DMS153 treated with DMSO at 0.1 percent for 48 hours (cell line): ENCODE measurements around the gene CENPP.
"Not testable (repeated sequence)": the region's sequence is repeated elsewhere in the genome, so short reads cannot be mapped to it uniquely, and the experiment has no call there.

Experiments used
- DNase-seq: peaks from one replicate; lab custom pipeline; 2025; ENCODE audit not compliant: unreplicated experiment; lab: John Stamatoyannopoulos, UW

CENPP gene

DNA sequence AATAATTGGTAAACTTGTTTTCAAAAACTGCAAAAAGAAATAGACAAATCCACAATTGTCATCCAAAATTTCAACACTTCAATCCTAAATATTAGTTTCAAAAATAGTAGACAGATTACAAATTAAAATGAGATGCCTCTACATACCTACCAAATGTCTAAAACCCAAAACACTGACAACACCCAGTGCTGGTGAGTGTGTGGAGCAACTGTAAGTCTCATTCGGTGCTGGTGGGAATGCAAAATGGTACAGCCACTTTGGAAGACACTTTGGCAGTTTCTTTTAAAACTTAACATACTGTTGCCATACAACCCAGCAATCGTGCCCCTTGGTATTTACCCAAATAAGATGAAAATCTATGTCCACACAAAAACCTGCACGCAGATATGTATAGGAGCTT is 203.4 kb downstream of the CENPP start:
- DNase-seq: no peak

DNA sequence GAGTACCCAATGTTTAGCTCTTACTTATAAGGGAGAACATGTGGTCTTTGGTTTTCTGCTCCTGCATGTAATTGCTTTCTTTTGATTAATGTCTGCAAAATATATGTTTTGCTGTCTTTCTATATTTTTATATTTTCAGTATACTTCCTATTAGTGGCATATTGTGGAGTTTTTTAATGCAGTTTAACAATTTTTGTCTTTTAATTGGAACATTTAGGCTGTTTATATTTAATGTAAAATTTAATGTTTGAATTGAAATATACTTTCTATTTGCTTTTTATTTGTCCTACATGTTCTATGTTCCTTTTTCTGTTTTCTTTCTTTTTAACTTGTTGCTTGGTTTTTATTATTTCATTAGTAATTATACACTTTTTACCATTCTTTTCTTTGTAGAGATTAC is 205.1 kb downstream of the CENPP start:
- DNase-seq: no peak

DNA sequence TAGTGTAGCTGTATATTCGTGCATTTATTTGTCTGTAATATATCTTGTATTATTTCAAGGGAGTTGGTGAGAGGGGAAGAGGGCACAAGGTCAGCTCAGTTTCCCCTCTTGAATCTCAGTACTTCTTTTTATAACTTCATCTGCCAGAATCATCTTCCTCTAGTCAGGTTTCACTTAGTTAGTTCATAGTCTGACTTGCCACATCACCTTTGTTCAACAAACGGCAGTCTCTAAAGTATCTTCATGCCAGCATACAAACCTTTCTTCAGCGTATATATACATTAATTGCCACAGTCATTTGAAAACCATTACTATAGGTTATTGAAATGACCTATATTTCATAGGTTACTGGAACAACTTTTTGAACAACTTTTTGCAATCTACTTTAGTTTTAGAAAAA is 208.5 kb downstream of the CENPP start:
- no peak for DNase-seq

DNA sequence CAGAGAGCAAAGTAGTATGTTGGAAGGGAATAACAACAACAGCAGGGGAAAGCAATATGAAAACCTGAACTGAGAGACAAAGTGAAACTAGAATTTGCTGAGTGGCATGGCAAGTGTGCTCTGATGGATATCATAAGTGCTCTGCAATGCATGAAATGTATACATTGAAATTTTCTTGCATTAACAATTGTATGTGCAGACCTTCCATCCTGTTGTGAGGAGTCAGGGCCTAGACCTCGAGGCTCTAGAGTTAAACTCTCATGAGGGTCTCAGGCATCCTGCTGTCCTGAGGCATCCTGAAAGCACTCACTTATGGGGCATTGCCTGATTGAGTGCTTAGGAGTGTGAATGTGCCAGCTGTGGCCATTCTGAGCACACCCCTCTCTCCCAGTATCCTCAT is 208.9 kb downstream of the CENPP start:
- no peak for DNase-seq

DNA sequence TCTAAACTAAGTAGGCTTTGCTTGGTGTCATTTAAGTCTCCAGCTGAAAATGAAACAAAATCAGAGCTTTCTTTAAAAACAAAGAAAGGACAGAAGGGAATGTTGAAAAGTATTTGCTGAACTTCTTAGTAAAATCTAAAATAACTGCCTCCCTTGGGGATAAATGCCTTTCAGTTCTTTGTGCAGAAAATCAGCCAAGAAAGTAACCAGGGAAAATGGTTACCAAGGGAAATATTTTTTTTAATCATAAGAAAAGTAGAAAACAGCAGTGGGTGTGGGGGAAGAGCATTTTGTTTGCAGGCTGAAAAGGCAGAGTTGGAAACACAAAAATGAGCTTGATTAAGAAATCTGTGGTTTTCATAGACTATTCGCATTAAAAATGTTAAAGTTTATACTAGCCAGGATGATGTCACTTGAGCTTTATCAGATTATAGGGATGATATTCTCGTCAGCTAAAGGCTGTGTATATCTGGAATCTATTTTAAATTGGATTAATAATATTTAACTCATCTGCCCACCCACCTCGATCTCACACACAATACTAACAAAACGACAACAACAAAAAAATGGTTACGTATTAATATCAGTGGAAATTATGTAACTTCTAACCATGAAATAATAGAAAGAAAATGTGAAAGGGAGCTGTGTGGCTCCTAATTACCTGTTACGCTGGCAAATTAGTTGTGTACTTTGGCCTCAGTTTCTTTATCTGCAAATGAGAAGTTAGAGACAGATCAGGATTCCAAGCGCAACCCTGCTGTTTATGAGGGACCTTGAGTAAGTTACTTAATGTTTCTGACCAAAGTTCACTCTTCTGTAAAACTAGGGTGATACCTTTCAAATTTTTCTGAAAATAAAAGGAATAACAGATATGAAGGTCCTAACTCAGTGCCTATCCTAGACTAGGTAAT is 210.4 kb downstream of the CENPP start, which contains the start of gene ECM2:
Gene ECM2, minus strand, starts transcription at position 51 of the 911 bp plus-strand sequence. CDS start 13,124 bp downstream, outside the sequence.
- DNase-seq: no peak

DNA sequence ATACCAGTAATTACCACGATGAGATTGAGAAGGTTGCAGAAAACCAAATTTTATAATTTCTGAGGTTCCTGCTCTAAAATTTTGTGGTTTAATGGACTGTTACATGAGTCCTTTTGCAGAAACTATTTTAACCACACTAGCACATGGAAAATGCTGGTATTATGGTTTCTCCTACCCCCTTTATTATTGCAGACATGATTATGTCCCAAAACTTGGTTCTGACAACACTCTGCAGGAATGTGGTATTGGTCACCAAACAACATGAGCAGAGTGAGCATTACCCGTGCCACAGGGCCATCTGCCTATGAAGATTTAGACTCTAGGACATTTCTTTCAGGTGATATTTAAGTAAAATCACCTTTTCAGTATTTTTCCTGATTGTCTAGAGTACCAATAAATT is 212.8 kb downstream of the CENPP start:
- DNase-seq: no peak

DNA sequence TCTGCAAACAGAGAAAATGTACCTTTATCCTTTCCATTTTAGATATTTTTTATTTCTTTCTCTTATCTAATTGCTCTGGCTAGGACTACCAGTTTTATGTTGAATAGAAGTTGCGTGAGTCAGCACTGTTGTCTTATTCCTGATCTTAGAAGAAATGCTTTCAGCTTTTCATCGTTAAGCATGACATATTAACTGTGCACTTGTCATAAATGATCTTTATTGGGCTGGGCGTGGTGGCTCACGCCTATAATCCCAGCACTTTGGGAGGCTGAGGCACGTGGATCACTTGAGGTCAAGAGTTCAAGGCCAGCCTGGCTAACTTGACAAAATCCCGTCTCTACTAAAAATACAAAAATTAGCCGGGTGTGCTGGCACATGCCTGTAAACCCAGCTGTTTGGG is 218.2 kb downstream of the CENPP start:
- no peak for DNase-seq

DNA sequence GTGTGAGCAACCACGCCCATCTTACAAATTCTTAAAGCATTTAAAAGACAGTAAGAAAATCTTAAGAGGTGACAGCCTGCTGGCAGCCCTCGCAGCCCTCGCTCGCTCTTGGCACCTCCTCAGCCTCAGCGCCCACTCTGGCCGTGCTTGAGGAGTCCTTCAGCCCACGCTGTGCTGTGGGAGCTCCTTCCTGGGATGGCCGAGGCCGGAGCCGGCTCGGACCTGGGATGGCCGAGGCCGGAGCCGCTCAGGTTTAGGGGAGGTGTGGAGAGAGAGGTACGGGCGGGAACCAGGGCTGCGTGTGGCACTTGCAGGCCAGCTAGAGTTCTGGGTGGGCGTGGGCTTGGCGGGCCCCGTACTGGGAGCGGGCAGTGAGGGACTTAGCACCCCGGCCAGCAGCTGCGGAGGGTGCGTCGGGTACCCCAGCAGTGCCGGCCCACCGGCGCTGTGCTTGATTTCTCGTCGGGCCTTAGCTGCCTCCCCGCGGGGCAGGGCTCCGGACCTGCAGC is 219.3 kb downstream of the CENPP start:
- no peak for DNase-seq

DNA sequence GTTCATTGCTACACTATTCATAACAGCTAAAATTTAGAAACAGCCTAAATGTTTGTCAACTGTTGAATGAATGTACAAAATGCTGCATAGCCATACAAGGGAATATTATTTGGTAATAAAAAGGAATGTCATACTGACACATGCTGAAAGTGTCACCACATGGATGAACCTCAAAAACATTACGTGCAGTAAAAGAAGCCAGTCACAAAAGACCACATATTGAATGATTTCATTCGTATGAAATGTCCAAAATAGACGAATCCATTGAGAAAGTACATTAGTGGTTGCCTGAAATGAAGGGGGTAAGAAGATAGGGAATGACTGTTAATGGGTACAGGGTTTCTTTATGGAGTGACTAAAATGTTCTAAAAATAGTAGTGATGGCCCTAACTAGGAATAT is 221.6 kb downstream of the CENPP start:
- no peak for DNase-seq

DNA sequence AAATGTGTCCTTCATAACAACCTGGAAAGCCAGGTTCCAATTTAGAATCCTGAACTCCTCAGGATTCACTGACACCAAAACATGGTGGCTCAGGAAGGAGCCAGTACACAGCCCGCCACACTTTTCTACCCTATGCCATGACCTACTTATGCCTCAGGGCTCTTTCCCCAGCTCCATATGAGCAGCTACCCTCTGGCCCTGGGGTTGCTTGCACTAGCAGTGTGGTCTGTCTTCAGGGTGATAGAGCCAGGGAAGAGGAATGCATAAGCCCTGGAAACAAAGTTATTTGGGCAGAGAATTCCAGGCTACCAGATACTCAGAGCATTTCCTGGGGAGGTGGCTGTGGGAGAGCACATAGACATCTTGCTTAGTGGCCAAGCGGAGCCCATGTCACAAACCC is 225.0 kb downstream of the CENPP start:
- DNase-seq: no peak

DNA sequence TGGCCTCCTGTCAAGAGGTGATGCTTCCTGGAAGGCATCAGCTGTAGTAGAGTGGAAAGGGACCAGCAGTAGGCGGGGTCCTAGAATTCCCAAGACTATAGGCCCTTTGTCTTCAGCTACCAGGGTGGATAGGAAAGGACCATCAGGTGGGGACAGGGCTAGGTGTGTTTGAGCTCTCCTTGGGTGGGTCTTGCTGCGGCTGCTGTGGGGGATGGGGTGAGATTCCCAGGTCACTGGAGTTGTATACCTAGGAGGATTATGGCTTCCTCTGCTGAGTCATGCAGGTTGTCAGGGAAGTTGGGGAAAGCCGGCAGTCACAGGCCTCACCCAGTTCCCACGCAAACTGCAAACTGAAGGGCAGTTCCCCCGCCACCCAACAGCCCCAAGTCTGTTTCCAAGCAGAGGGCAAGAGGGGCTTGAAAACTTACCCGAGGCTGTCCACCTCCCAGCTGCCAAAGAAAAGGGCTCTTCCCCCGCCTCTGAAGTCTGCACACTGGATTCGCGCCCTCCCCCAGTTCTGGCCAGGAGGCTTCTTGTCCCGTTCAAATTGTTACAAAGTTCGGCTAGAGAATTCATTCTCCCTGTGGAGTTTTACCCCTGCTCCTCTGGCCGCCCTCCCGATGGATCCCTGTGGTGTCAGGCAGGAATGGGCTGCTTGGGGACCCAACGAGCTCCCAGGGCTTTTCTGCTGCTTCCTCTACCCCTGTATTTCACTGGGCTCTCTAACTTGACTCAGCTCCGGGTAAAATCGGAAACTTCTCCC is 233.0 kb downstream of the CENPP start:
- no peak for DNase-seq

DNA sequence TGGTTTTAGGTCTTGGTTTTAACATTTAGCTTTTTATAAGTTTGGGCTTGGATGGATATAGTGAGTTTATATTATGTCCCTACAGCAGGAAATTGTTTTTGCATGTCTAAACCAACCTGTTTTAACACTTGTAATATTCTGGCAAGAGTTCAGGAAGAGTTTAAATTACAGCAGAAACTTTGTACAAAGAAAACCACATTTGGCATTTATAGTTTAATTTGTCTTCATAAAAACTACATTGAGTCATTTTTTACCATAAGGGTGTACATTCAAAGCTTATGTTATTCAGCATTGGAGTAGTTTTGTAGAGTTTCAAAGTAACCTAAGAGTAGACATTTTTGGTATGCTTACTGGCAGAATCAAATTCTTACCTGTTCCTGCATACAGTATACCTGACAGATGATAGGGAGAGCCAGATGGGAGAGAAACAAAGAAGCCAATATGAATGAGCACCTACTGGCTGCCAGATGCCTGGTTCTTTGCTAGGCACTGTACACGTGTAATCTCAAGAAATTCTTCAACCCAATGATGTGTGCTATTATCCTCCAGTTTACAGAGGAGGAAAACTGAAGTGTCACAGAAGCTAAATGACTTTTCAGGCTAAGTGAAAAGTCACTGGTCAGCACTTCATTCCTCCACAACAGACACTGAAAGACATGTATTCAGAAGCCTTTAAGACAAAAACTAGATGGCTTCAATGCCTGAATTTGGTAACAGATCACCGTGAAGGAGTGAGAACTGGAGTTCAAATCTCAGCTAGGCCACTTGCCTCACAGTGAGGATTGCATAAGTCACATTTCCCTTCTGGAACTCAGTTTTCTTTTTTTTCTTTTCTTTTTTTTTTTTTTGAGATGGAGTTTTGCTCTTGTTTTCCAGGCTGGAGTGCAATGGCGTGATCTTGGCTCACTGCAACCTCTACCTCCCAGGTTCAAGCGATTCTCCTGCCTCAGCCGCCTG is 235.9 kb downstream of the CENPP start:
- DNase-seq: no peak

DNA sequence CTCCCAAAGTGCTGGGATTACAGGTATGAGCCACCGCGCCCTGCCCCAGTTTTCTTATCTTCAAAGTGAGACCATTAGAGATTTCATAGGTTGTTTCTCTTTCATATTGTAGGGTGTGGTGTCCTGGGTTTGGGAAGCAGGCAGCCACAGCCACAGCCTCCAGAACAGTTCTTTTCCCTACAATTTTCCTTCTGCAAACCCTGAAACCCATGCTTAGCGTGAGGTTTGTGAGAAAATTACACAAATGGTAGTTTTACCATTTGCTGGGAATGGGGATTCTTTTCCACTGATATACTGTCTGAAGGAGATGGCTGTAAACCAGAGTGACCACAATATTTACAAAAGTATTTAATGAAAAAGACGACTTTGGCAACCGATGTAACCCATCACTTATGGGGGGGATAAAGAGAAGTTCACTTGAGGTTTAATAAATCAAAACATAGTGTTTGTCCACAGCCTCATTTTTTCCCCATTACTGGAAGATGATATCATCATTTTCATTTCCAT is 236.8 kb downstream of the CENPP start:
- no peak for DNase-seq

DNA sequence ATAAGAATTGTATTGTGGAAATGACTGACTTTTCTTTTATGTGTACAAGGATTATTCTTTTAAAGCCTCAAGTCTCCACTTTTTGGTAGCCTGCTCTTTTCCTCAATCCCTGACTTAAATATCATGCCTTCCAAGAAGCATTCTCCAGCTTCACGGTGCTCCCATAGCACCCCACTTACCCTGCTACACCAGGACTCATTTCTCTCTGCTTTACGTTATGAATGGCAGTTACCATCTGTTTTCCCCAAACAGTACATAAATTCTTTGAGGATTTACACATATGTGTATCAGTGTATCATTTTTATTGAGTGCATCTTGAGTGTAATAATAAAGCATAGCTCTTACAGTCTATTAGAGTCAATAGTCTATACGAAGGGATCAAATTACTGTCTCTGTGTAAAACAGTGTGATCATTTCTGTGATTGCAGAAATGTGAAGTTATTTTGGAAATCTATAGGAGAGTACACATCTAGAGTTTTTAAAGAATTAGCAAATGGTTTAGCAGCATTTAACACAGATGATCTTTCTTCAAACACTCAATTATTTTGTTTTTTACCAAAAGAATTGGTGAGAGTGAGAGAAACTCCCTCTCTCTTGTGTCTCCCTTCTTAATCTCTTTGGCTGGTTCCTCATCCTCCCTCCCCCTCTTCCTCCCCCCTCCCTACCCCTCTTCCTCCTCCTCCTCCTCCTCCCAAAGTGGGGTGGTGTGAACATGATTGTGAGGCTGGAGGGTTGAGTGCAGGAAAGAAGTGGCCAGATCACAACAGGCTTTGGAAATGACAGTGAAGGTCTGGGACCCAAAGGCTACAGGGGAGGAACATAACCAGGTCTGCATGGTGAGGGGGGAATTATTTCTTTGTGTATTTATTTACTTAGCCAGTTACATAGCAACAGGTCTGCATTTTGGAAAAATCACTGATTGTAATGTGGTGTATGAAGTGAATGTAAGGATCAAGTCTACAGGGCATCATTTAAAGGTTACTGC is 237.7 kb downstream of the CENPP start:
- DNase-seq: peak; percentile 18

DNA sequence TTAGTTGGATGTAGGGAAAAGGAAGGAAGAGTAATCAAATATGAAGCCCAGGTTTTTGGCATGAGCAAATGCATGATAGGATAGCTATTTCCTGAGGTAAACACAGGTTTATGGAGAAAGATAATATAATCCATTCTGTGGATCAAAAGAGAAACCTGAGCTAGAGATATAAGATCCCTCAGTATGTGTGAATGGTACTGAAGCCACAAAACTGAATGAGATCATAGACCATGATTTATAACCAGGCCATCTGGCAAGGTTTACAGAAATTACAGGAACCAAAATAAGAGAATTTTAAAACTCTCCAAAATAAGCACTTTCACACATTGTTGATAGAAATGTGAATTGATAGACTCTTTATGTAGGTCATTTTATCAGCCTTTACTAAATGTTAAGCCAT is 238.8 kb downstream of the CENPP start:
- DNase-seq: peak; percentile 33

DNA sequence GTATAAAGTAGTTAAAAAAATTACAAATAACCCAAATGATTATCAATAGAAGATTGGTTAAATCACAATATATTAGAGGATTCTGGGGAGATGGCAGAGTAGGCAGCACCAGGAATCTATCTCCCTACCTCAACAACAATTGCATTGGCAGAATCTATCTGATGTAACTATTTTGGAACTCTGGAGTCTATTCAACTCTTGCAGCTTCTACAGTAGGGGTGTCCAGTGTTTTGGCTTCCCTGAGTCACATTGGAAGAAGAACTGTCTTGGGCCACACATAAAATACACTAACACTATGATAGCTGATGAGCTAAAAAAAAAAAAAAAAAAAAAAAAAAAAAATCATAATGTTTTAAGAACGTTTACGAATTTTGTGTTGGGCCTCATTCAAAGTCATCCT is 239.2 kb downstream of the CENPP start:
- no peak for DNase-seq

DNA sequence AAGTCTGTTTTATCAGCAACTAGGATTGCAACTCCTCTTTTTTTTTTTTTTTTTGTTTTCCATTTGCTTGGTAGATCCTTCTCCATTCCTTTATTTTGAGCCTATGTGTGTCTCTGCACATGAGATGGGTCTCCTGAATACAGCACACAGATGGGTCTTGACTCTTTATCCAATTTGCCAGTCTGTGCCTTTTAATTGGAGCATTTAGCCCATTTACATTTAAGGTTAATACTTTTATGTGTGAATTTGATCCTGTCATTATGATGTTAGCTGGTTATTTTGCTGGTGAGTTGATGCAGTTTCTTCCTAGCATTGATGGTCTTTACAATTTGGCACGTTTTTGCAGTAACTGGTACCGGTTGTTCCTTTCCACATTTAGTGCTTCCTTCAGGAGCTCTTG is 246.1 kb downstream of the CENPP start:
- DNase-seq: not testable (repeated sequence)

DNA sequence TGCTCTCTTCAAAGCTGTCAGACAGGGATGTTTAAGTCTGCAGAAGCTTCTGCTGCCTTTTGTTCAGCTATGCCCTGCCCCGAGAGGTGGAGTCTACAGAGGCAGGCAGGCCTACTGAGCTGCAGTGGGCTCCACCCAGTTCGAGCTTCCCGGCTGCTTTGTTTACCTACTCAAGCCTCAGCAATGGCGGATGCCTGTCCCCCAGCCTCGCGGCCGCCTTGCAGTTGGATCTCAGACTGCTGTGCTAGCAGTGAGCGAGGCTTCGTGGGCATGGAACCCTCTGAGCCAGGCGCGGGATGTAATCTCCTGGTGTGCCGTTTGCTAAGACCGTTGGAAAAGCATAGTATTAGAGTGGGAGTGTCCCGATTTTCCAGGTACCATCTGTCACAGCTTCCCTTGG is 247.9 kb downstream of the CENPP start:
- DNase-seq: not testable (repeated sequence)

DNA sequence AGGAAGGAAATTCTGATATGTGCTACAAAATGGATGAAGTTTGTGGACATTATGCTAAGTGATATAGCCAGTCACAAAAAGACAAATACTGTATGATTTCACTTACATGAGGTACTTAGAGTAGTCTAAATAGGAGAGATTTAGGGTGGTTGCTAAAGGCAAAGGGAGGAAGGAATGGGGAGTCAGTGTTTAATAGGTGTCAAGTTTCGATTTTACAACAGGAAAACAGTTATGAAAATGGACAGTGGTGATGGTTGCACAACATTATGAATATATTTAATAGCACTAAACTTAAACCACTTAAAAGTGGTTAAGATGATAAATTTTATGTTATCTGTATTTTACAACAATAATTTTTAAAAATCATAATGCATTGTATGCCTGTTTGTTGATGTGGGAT is 250.4 kb downstream of the CENPP start:
- DNase-seq: no peak
